ENCODE measurements around the gene UBASH3B.

GRCh38 chr11:122729139-122729538 lies 73.6 kb downstream of the UBASH3B start:
- TF ChIP-seq RAD21 (IDR thresholded peaks at IDR 0.05; ENCODE audit: low read depth) (no peak), CEBPB (IDR thresholded peaks at IDR 0.05) (no peak), TAF1 (IDR thresholded peaks at IDR 0.05; ENCODE audit: low read depth) (no peak)
